Activated effector memory CD4-positive, alpha-beta T cell treated with Interleukin-2 at 50 U/mL for 16 hours (primary cell): Measurements from ENCODE around the gene EXOC1L.

Source experiments
- DNase-seq: peaks from one replicate; pipeline ENCODE4 v3.0.0-alpha.2; 2020

The EXOC1L gene

DNA sequence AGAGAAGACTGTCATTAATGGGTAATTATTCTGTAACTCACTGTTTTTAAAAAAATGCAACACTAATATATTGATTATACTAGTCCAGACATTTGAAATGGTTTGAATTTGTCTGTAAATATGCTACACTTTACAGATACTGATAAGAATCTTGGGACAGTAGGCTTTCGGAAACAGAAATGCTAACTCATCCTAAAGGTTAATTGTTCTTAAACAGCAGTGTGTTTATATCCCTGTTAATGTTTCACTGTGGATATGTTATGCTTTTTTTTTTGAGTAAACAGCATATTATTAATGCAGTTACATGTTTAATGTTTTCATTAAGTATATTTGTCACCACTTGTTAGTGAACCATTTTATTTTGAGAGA is 65.2 kb downstream of the EXOC1L start:
- no peak for DNase-seq
